ENCODE results near the gene SLC47A1.

The SLC47A1 gene, protein sequence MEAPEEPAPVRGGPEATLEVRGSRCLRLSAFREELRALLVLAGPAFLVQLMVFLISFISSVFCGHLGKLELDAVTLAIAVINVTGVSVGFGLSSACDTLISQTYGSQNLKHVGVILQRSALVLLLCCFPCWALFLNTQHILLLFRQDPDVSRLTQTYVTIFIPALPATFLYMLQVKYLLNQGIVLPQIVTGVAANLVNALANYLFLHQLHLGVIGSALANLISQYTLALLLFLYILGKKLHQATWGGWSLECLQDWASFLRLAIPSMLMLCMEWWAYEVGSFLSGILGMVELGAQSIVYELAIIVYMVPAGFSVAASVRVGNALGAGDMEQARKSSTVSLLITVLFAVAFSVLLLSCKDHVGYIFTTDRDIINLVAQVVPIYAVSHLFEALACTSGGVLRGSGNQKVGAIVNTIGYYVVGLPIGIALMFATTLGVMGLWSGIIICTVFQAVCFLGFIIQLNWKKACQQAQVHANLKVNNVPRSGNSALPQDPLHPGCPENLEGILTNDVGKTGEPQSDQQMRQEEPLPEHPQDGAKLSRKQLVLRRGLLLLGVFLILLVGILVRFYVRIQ

DNA sequence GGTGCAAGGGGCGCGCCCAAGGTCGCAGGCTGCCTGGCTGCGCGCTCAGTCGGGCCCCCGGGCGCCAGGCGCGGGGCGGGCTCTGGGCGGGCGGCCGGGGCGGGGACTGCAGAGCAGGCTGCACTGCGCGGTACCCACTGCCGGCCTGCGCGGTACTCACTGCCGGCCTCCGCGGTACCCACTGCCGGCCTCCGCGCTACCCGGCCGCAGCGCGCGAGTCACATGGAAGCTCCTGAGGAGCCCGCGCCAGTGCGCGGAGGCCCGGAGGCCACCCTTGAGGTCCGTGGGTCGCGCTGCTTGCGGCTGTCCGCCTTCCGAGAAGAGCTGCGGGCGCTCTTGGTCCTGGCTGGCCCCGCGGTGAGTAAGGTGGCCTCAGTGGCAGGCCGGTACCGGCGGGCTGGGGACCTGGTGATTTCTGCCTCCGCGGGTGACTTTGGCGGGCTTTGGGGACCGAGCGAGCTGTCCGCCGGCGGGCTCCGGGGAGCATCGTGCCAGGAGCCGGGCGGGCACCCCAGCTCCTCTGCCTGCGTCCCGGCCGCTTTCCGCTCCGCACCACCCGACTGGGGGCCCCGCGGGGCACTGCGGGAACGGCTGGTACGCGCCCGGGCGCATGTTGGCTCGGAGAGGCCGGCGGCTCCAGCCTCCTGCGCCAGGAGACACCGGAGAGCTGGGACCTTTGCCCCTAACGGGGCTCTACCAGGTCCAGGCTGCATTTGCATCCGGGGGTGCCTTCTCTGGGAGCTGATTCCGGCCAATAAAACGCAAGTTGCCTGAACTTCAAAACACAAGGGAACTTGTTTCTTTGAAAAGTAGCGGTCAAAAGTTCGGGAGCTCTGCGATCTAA, at the start of gene SLC47A1:
Gene SLC47A1, plus strand, starts transcription at position 137 of the 844 bp plus-strand sequence. Its CDS starts 86 bp downstream, at position 223.
- Histone ChIP-seq H3K4me2 (ENCODE audit: low read length) (peak within 1 kb of the TSS; percentile 61), H3K27me3 (ENCODE audit: control insufficient read depth, insufficient read depth, low read length) (no peaks in the 10 kb centered on the region), H2AFZ (peak within 1 kb of the TSS; percentile 80), H3K9me3 (ENCODE audit: control insufficient read depth, low read length) (no peaks in the 10 kb centered on the region), H3K4me1 (no peaks in the 10 kb centered on the region), H3K79me2 (no peaks in the 10 kb centered on the region), H3K27ac (no peak within 1 kb of the TSS), H3K36me3 (ENCODE audit: control insufficient read depth, insufficient read depth, low read length) (no peaks in the 10 kb centered on the region), H3K9ac (no peak within 1 kb of the TSS), H3K4me3 (ENCODE audit: low read depth, low read length) (peak within 1 kb of the TSS; percentile 31)
- TF ChIP-seq, protein P1, sequence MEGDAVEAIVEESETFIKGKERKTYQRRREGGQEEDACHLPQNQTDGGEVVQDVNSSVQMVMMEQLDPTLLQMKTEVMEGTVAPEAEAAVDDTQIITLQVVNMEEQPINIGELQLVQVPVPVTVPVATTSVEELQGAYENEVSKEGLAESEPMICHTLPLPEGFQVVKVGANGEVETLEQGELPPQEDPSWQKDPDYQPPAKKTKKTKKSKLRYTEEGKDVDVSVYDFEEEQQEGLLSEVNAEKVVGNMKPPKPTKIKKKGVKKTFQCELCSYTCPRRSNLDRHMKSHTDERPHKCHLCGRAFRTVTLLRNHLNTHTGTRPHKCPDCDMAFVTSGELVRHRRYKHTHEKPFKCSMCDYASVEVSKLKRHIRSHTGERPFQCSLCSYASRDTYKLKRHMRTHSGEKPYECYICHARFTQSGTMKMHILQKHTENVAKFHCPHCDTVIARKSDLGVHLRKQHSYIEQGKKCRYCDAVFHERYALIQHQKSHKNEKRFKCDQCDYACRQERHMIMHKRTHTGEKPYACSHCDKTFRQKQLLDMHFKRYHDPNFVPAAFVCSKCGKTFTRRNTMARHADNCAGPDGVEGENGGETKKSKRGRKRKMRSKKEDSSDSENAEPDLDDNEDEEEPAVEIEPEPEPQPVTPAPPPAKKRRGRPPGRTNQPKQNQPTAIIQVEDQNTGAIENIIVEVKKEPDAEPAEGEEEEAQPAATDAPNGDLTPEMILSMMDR (IDR thresholded peaks at IDR 0.05): no peak

DNA sequence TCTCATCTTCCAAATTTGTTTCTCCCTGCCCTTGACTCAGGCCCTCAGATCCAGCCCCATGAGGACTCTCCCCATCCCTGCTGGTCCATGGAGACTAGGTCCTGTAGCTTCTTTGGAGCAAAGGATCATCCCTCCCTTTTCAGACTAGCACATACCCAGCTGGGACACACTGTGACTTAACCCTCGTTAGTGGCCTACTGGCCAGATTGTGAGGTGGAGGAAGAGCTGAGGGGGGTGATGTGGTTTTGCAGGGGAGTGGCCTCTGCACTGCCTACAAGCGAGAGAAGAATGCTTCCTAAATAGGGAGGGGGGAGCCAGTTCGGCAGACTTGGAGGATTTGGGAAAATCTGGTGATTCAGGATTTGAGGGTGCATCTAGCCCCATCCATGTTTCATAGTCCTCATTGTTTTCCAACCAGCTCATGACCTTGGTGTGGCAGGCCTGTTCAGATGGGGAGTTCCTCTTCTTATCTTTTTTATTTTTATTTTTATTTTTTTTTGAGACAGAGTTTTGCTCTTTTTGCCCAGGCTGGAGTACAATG, 47.8 kb upstream of the SLC47A1 start:
- Histone ChIP-seq H3K36me3 (ENCODE audit: control insufficient read depth, insufficient read depth, low read length) (no peaks in the 10 kb centered on the region), H2AFZ (no peak overlapping the region), H3K4me2 (ENCODE audit: low read length) (no peak overlapping the region), H3K9me3 (ENCODE audit: control insufficient read depth, low read length) (no peaks in the 10 kb centered on the region), H3K27me3 (ENCODE audit: control insufficient read depth, insufficient read depth, low read length) (no peaks in the 10 kb centered on the region), H3K4me1 (no peaks in the 10 kb centered on the region), H3K27ac (no peak overlapping the region), H3K79me2 (no peaks in the 10 kb centered on the region), H3K9ac (no peak overlapping the region), H3K4me3 (ENCODE audit: low read depth, low read length) (no peak overlapping the region)
- TF ChIP-seq, protein P1 (IDR thresholded peaks at IDR 0.05): no peak

DNA sequence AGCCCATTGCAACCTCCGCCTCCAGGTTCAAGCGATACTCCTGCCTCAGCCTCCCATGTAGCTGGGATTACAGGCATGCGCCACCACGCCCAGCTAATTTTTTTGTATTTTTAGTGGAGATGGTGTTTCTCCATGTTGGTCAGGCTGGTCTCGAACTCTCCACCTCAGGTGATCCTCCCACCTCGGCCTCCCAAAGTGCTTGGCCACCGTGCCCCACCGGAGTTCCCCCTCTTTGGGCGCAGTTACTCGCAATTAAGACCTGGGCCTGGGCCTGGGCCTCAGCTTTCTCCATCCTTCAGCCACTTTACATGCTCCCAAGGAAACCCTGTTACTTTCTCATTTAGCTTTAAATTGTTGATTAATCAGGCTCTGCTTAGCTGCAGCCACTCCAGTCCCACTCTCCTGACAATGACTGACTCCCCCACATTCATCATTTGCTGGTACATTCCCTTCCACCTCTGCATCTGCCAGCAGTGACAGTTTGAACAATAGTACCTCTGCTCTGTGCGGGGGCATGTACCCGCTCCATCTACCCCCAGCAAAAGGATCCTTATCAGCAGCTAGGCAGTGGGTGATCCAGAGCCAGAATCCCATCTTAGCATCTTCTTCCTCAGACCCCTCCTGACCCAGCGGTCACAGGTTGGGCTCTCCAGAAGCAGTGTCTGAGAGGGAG, 47.2 kb upstream of the SLC47A1 start:
- no peaks in the 10 kb centered on the region for H3K79me2 ChIP-seq
- no peak overlapping the region for H3K4me2 ChIP-seq (ENCODE audit: low read length)
- H3K4me3 ChIP-seq (ENCODE audit: low read depth, low read length): no peak overlapping the region
- H3K36me3 ChIP-seq (ENCODE audit: control insufficient read depth, insufficient read depth, low read length): no peaks in the 10 kb centered on the region
- H3K4me1 ChIP-seq: no peaks in the 10 kb centered on the region
- H3K27ac ChIP-seq: no peak overlapping the region
- no peak overlapping the region for H3K9ac ChIP-seq
- H3K9me3 ChIP-seq (ENCODE audit: control insufficient read depth, low read length): no peaks in the 10 kb centered on the region
- H3K27me3 ChIP-seq (ENCODE audit: control insufficient read depth, insufficient read depth, low read length): no peaks in the 10 kb centered on the region
- TF ChIP-seq, protein P1 (IDR thresholded peaks at IDR 0.05): no peak
- H2AFZ ChIP-seq: no peak overlapping the region

DNA sequence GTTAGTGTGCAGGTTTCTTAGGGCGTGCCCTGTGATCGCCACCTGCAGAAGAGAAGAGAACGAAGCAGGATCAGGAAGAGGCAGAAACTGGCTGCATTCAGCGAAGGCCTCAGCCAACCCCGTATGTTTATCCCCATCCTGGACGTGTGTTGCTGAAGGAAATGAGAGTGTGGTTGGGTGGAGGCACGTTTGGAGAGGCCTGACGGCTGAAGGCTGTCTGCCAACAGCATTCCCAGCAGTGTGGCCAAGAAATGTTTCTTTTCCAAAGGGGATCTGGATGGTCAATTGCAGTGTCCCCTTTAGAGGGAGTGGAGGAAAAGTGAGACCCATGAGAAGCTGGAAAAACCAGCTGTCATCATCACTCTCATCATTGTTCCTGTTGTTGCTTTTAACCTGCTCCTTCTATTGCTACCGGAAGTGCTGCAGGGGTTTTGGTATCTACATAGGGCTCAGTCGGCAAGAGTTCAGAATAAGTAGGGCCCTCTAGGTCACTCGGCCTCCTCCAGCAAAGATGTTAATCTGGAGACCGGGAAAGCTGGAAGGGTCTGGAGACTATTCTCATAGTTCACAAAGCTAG, 46.5 kb upstream of the SLC47A1 start:
- Histone ChIP-seq H3K4me3 (ENCODE audit: low read depth, low read length) (no peak overlapping the region), H3K9ac (no peak overlapping the region), H3K9me3 (ENCODE audit: control insufficient read depth, low read length) (no peaks in the 10 kb centered on the region), H3K4me2 (ENCODE audit: low read length) (no peak overlapping the region), H3K27me3 (ENCODE audit: control insufficient read depth, insufficient read depth, low read length) (no peaks in the 10 kb centered on the region), H3K79me2 (no peaks in the 10 kb centered on the region), H3K36me3 (ENCODE audit: control insufficient read depth, insufficient read depth, low read length) (no peaks in the 10 kb centered on the region), H3K27ac (no peak overlapping the region), H3K4me1 (no peaks in the 10 kb centered on the region), H2AFZ (no peak overlapping the region)
- TF ChIP-seq, protein P1 (IDR thresholded peaks at IDR 0.05): no peak

Measured in parathyroid adenoma (tissue), 2 donors.